GM19035 (cell line): ENCODE data around the gene TARS2.

Experiments
- ATAC-seq: cut with Tn5 transposase; IDR thresholded peaks from one replicate; pipeline ENCODE4 v1.9.1; 2021; ENCODE audit not compliant: unreplicated experiment

The TARS2 gene

GRCh38 chr1:150536836-150537731, 49.9 kb downstream of the TARS2 start:
- no peak for ATAC-seq

GRCh38 chr1:150537732-150538684, 50.8 kb downstream of the TARS2 start:
- ATAC-seq = no peak

GRCh38 chr1:150543500-150544143, 56.4 kb downstream of the TARS2 start:
- no peak for ATAC-seq

- ATAC-seq = no peak
Measured at GRCh38 chr1:150544204-150544603, 57.0 kb downstream of the TARS2 start.

GRCh38 chr1:150545486-150546032, 58.3 kb downstream of the TARS2 start:
- no peak for ATAC-seq

- ATAC-seq = no peak
Measured at GRCh38 chr1:150546294-150546937, 59.2 kb downstream of the TARS2 start.

- ATAC-seq = no peak
Measured at GRCh38 chr1:150548324-150548631, 61.1 kb downstream of the TARS2 start.

GRCh38 chr1:150548632-150549495, 61.6 kb downstream of the TARS2 start, which contains the start of gene ADAMTSL4:
Gene ADAMTSL4 (plus strand): TSS chr1:150549408. CDS start chr1:150552289, 2,881 bp downstream.
- no peak for ATAC-seq

- ATAC-seq = no peak
Measured at GRCh38 chr1:150549496-150550221, 62.4 kb downstream of the TARS2 start.

- no peak for ATAC-seq
Measured at GRCh38 chr1:150550222-150551050, 63.2 kb downstream of the TARS2 start.

- ATAC-seq = no peak
Measured at GRCh38 chr1:150551051-150551783, 64.0 kb downstream of the TARS2 start.

- no peak for ATAC-seq
Measured at GRCh38 chr1:150551784-150552127, 64.5 kb downstream of the TARS2 start.

- ATAC-seq = no peak
Measured at GRCh38 chr1:150552128-150552910, 65.1 kb downstream of the TARS2 start.

- ATAC-seq = no peak
Measured at GRCh38 chr1:150552911-150553289, 65.7 kb downstream of the TARS2 start.

- ATAC-seq = no peak
Measured at GRCh38 chr1:150553392-150554085, 66.3 kb downstream of the TARS2 start.

GRCh38 chr1:150554086-150554452, 66.8 kb downstream of the TARS2 start:
- ATAC-seq = no peak
